HepG2 (cell line): ENCODE results near the gene ARHGEF16. TPM values are rescaled to one million over a fixed set of nuclear protein-coding genes. Genes with fewer than 3 reads are reported as not detected.

Experiments
- AGO1 ChIP-seq: fragments of 200-400 bp; formaldehyde crosslinking; IDR thresholded peaks from 2 replicates; pipeline ENCODE4 v1.6.1; 2017; ENCODE audit warnings: mild to moderate bottlenecking, low read depth, low read length, moderate library complexity; ENCODE audit not compliant: poor library complexity, severe bottlenecking
- CREB1 ChIP-seq, 2 experiments: fragments of 450-650 bp in 1 of 2; IDR thresholded peaks; 2 replicates each; pipeline ENCODE4 v1.6.1; 2016 to 2017; ENCODE audit warnings: control low read depth in 1 of 2, mild to moderate bottlenecking in 1 of 2, missing compliant biosample characterization in 1 of 2, missing genetic modification characterization in 1 of 2
- EP300 ChIP-seq, 3 experiments: sonication (generic) in 1 of 3; formaldehyde crosslinking in 1 of 3; IDR thresholded peaks; 2 replicates each; pipeline versions ENCODE4 v1.5.1 to v1.6.1; 2011 to 2020; ENCODE audit warnings: low read depth in 2 of 3, low read length in 2 of 3, borderline replicate concordance in 1 of 3, improper control_type of control experiment in 1 of 3, mild to moderate bottlenecking in 1 of 3, missing genetic modification reagents in 1 of 3, moderate library complexity in 1 of 3
- ETV5 ChIP-seq: IDR thresholded peaks from 2 replicates; pipeline ENCODE4 v1.6.1; 2018; ENCODE audit warnings: missing biosample characterization, missing genetic modification reagents, inconsistent platforms, borderline replicate concordance
- GZF1 ChIP-seq: sonication (generic); formaldehyde crosslinking; IDR thresholded peaks from 2 replicates; pipeline ENCODE4 v1.5.1; 2020; ENCODE audit warnings: mild to moderate bottlenecking, missing genetic modification reagents
- HNRNPK ChIP-seq: fragments of 200-400 bp; formaldehyde crosslinking; IDR thresholded peaks from 2 replicates; pipeline ENCODE4 v1.6.1; 2018; ENCODE audit warnings: low read length, low read depth, moderate library complexity, mild to moderate bottlenecking; ENCODE audit not compliant: poor library complexity, severe bottlenecking
- IRF9 ChIP-seq: sonication (generic); formaldehyde crosslinking; IDR thresholded peaks from 2 replicates; pipeline ENCODE4 v1.8.0; 2022; ENCODE audit warnings: missing genetic modification reagents, mild to moderate bottlenecking, borderline replicate concordance
- NFATC3 ChIP-seq: sonication (generic); formaldehyde crosslinking; IDR thresholded peaks from 2 replicates; pipeline ENCODE4 v1.5.1; 2020; ENCODE audit warnings: mild to moderate bottlenecking, missing genetic modification reagents
- NR2F6 ChIP-seq, 2 experiments: IDR thresholded peaks; 2 replicates each; pipeline ENCODE4 v1.6.1; 2016; ENCODE audit warnings: antibody characterized with exemption in 1 of 2, mild to moderate bottlenecking in 1 of 2
- PRDM15 ChIP-seq: sonication (generic); formaldehyde crosslinking; IDR thresholded peaks from 2 replicates; pipeline ENCODE4 v1.4.0; 2020; ENCODE audit warnings: missing genetic modification reagents
- REXO4 ChIP-seq: sonication (generic); formaldehyde crosslinking; IDR thresholded peaks from 2 replicates; pipeline ENCODE4 v1.8.0; 2022; ENCODE audit warnings: missing genetic modification reagents, mild to moderate bottlenecking, borderline replicate concordance
- RFX1 ChIP-seq: fragments of 450-650 bp; IDR thresholded peaks from 2 replicates; pipeline ENCODE4 v1.6.1; 2017
- RFX3 ChIP-seq: IDR thresholded peaks from 2 replicates; pipeline ENCODE4 v1.6.1; 2016; ENCODE audit warnings: missing biosample characterization, missing genetic modification reagents
- SSRP1 ChIP-seq: IDR thresholded peaks from 2 replicates; pipeline ENCODE4 v1.6.1; 2016; ENCODE audit warnings: control low read depth
- TAF15 ChIP-seq: fragments of 200-400 bp; formaldehyde crosslinking; IDR thresholded peaks from one replicate; pipeline ENCODE4 v1.6.1; 2018; ENCODE audit warnings: mild to moderate bottlenecking, low read depth, low read length; ENCODE audit not compliant: poor library complexity, severe bottlenecking
- THYN1 ChIP-seq: sonication (generic); formaldehyde crosslinking; IDR thresholded peaks from 2 replicates; pipeline ENCODE4 v1.8.1; 2023; ENCODE audit warnings: low read depth, mild to moderate bottlenecking, moderate library complexity, missing genetic modification reagents, borderline replicate concordance
- ZNF17 ChIP-seq: sonication (generic); formaldehyde crosslinking; IDR thresholded peaks from 2 replicates; pipeline ENCODE4 v1.5.0; 2020; ENCODE audit warnings: mild to moderate bottlenecking, missing genetic modification reagents
- ZNF264 ChIP-seq: sonication (generic); formaldehyde crosslinking; IDR thresholded peaks from 2 replicates; pipeline ENCODE4 v1.4.0; 2020; ENCODE audit warnings: missing genetic modification reagents
- ZNF329 ChIP-seq: sonication (generic); formaldehyde crosslinking; IDR thresholded peaks from 2 replicates; pipeline ENCODE4 v1.9.0; 2021; ENCODE audit warnings: low read depth, mild to moderate bottlenecking, missing genetic modification reagents
- ZNF34 ChIP-seq: sonication (generic); formaldehyde crosslinking; IDR thresholded peaks from 2 replicates; pipeline ENCODE4 v1.4.0; 2020; ENCODE audit warnings: mild to moderate bottlenecking, missing genetic modification reagents, borderline replicate concordance
- ZNF468 ChIP-seq: sonication (generic); formaldehyde crosslinking; IDR thresholded peaks from 2 replicates; pipeline ENCODE4 v1.8.0; 2022; ENCODE audit warnings: mild to moderate bottlenecking, moderate library complexity, missing genetic modification reagents
- ZNF543 ChIP-seq: sonication (generic); formaldehyde crosslinking; IDR thresholded peaks from 2 replicates; pipeline ENCODE4 v1.4.0; 2020; ENCODE audit warnings: mild to moderate bottlenecking, missing genetic modification reagents
- polyA plus RNA-seq, 8 experiments: library from polyadenylated mRNA; depleted of rRNA in 3 of 8; stranded (reverse) in 7 of 8; unstranded in 1 of 8; fragments of >200 nt; fragmentation: Illumina TruSeq in 4 of 8; extraction: Trizol in 4 of 8; gene quantifications; 2 replicates each; pipeline versions ENCODE4 v1.2.1 to v1.2.3, GENCODE V29; 2011 to 2016; ENCODE audit warnings: low read depth in 4 of 8, missing spikeins in 1 of 8, mixed read lengths in 1 of 8; ENCODE audit not compliant: insufficient read depth in 1 of 8
- total RNA-seq, 5 experiments: library from RNA; depleted of rRNA; stranded (reverse); fragments of >200 nt; fragmentation: Illumina TruSeq; extraction: Trizol; gene quantifications; 2 replicates each; pipeline ENCODE4 v1.2.3, GENCODE V29; 2016; ENCODE audit warnings: low read depth in 1 of 5

Gene ARHGEF16
- total and polyA plus RNA-seq, 2 of the 13 experiments (the other 11 are each of a cell fraction or from before 2014, with no cell fraction given) = 20.3 to 39.9 TPM

GRCh38 chr1:3457910-3458883, 3.7 kb downstream of the ARHGEF16 start (continued):
- TF ChIP-seq ZNF34 (CRISPR knock-in tag) = no peak
- peak; percentile 48 for TF ChIP-seq TAF15
- no peak for TF ChIP-seq SSRP1 (CRISPR knock-in tag)
- TF ChIP-seq CREB1 (IDR thresholded peaks at IDR 0.05) = no peak
- no peak for TF ChIP-seq CREB1 (CRISPR knock-in tag; IDR thresholded peaks at IDR 0.05)
- TF ChIP-seq EP300 (IDR thresholded peaks at IDR 0.05; ENCODE audit: low read depth in 2 of 2, low read length in 2 of 2) = no peak
- no peak for TF ChIP-seq EP300 (CRISPR knock-in tag; IDR thresholded peaks at IDR 0.05; ENCODE audit: borderline replicate concordance)
- TF ChIP-seq REXO4 = no peak
- no peak for TF ChIP-seq IRF9
- no peak for TF ChIP-seq RFX3
- no peak for TF ChIP-seq AGO1
- no peak for TF ChIP-seq THYN1 (CRISPR knock-in tag)
- no peak for TF ChIP-seq ZNF543 (CRISPR knock-in tag)
- no peak for TF ChIP-seq HNRNPK
- no peak for TF ChIP-seq NFATC3 (CRISPR knock-in tag)
- TF ChIP-seq ETV5 (CRISPR knock-in tag) = no peak; the same call in 1 of the 2 replicates
- TF ChIP-seq ZNF468 (CRISPR knock-in tag) = no peak
- no peak for TF ChIP-seq RFX1
- TF ChIP-seq ZNF329 (CRISPR knock-in tag) = no peak
- no peak for TF ChIP-seq GZF1
- no peak for TF ChIP-seq NR2F6 (IDR thresholded peaks at IDR 0.05)
- TF ChIP-seq NR2F6 (CRISPR knock-in tag; IDR thresholded peaks at IDR 0.05) = peak; percentile 46; the same call in 1 of the 2 replicates
- no peak for TF ChIP-seq ZNF17 (CRISPR knock-in tag)
- TF ChIP-seq ZNF264 = no peak
- no peak for TF ChIP-seq PRDM15 (CRISPR knock-in tag)
